ENCODE results near the gene TTC28.

DNA sequence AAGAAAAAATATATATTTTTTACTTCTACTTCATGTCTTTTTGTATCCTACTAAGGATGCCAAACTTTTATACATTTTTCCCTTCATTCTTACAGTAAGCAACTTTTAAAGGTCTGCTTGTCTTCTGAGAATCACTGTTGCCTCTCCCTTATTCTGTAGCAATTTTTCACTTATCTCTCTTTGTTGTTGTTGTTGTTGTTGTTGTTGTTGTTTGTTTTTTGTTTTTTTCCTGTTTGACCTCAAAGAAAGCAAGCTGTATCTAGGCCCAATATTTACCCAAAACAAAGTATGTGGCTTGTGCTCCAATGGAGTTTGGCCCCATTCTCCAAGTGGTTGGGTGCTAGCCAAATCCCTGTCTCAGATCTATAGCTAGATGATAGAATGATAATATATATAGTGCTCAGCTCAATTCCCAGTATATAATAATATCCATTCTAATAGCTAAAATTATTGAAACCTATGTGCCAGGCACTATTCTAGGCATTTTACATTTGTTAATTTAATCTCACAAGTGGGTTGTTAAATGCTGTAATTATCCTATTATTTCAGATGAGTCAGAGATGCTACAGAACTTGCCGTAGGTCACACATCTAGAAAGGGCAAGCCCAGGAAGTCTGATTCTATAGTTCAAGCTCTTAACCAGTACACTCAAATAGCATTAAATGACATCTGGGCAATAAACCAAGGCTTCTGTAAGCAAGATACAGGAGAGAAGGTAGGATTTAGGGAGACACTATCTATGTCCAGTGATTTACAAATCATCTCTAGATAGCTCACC lies 555.5 kb downstream of the TTC28 start:
- TF ChIP-seq SUZ12 (IDR thresholded peaks at IDR 0.05; ENCODE audit: extremely low read depth, insufficient read depth, insufficient read length) (no peak), ZNF274 (IDR thresholded peaks at IDR 0.05; ENCODE audit: low read depth, low read length) (no peak)
